Neural progenitor cell (in vitro differentiated cells): ENCODE results near the gene PEX14.

Experiments
- CTCF ChIP-seq: fragments of 200-600 bp; sonication (generic); IDR thresholded peaks from 2 replicates; pipeline ENCODE4 v1.5.1; 2017; ENCODE audit warnings: antibody characterized with exemption, mild to moderate bottlenecking
- EZH2 ChIP-seq: fragments of 200-600 bp; sonication (generic); IDR thresholded peaks from 2 replicates; pipeline ENCODE4 v1.6.1; 2017; ENCODE audit warnings: antibody characterized with exemption, mild to moderate bottlenecking, moderate library complexity
- EZH2phosphoT487 ChIP-seq: fragments of 200-600 bp; sonication (generic); IDR thresholded peaks from 2 replicates; pipeline ENCODE4 v1.6.1; 2017; ENCODE audit warnings: antibody characterized with exemption

GRCh38 chr1:10599194-10599861 is 124.6 kb downstream of the PEX14 start:
- TF ChIP-seq CTCF (no peak), EZH2 (no peak), EZH2phosphoT487 (no peak)
